Activated CD4-positive, alpha-beta T cell treated with anti-CD3 and anti-CD28 coated beads, Interleukin-2, amount 50 U/mL, for 24 hours (primary cell): ENCODE results near the gene FLRT3.

Source experiments
- DNase-seq, 2 donors: peaks; one replicate each; pipeline ENCODE4 v3.0.0-alpha.2; 2020; ENCODE audit warnings: low read depth in 1 of 2, low spot score in 1 of 2

Gene FLRT3

DNA sequence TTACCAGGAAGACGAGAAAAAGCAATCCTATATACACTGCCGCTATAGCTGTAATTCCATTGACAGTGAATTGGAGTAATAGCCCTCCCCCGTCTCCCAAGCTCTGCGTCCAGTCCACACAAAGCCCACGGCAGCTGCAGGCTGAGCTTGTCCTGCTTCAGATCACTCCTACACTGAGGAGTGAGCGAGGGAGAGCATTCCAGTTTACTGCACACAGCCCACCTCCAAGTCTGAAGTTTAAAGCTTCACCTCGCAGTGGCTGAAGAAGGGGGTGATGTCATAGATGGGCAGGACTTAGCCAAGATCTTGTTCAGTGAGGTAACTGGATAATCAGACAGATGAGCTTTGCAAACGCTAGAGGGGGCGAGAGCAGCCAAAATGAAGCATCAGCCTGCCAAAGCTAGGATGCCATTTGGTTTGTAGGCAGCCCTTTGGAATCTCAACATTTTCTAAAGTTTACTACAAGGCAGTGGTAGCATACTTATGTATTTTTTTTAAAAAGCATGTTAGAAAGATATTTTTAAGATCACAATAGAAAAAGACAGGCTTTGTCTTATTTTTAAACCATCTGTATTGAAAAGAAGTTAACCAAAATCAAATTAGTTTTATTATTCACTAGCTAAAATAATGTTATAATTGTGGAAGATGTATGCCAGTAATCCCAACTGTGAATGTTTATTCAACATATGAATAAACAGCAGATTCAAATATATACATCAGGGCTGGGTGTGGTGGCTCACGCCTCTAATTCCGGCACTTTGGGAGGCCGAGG is at the start of gene FLRT3:
Gene FLRT3 (minus strand): TSS at position 213 of the 772 bp plus-strand sequence. CDS start 10,106 bp downstream, outside the sequence.
- no peak for DNase-seq

- no peak for DNase-seq
Measured at GRCh38 chr20:14386726-14387125, 49.3 kb upstream of the FLRT3 start.

GRCh38 chr20:14385176-14385740 is 47.8 kb upstream of the FLRT3 start:
- DNase-seq = no peak

DNA sequence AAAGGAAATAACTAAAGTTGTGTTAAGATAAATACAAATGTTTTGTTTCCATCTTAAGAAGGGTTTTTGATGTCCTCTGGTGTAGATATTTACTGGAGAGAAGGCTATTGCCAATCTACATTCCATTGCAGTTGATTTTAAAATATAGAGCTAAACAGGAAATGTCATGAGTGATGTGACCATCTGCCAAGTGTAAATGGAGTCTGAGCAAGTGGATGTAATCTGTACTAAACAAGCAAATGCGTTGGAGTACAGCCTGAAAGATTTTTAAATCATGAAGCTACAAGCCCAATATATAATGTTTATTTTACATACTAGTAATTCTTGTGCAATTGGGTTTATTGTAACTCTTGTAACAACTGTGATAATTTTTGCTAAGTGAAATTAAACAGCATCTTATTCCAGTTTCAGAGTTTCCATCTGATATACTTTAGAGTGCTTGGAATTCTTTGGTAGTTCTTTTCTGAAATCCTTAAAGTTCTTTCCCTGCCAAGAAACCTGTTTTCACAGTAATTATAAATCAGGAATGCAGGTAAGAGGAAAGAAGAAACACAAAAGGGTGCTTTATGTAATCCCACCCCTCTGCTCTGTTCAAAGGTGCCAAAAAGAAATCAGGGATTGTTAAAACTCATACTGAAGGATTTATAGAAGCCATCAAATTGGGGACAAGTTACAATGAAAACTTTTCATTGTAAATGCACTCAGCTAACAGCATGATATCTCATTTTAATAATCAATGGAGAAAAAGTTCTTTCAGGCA is 47.2 kb upstream of the FLRT3 start:
- no peak for DNase-seq

GRCh38 chr20:14383335-14383734 is 45.9 kb upstream of the FLRT3 start:
- no peak for DNase-seq

GRCh38 chr20:14378326-14378725 is 40.9 kb upstream of the FLRT3 start:
- no peak for DNase-seq

DNA sequence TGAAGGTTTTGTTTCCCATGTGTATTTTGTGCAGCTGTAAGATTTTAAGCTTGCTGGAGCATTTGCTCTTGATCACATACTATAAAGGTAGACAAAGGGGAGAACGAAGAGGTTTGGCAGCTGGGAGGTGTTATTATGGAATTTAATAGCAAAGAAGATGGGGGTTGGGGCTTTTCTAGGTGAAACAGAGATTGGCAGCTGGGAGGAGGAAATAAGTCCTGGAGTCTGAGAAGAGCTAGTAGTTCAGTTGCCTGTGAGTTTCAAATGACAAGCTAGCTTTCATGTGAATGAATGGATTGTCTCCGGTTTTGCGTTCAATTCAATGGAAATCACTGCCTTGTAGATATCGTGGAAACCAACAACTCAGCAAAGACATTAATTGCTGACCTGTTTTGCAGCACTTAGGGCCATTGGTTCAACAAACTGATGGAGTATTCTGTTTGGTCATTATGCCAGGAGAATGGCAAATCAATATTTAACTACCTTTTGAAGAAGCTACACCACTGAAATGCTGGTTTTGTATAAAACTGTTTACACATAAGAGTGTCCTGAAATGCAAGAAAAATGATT is 38.1 kb upstream of the FLRT3 start:
- DNase-seq = no peak

GRCh38 chr20:14374196-14374595 is 36.8 kb upstream of the FLRT3 start:
- no peak for DNase-seq

GRCh38 chr20:14361509-14362345 is 24.3 kb upstream of the FLRT3 start:
- no peak for DNase-seq

- no peak for DNase-seq
Measured at GRCh38 chr20:14360416-14360815, 23.0 kb upstream of the FLRT3 start.

DNA sequence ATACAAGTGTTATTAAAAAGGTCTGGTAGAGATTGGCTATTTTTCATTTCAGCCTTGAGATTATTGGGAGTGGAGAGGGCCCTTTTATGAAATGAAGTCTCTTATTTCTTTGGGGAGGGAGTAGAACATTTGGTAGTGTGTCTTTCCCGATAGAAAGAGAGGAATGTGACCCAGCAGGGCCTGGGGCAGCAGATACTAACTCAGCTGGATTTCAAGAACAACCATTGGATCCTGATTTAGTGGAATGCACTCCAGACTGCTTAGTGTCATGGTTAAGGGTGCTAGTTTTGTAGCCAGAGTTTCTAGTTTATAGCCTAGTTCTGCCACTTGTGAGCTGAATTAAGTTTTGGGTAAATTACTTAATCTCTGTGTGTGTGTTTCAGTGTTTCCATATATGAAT is 18.4 kb upstream of the FLRT3 start:
- DNase-seq = no peak

GRCh38 chr20:14344746-14345145 is 7.3 kb upstream of the FLRT3 start:
- no peak for DNase-seq

- DNase-seq = no peak
Measured at GRCh38 chr20:14343491-14344065, 6.2 kb upstream of the FLRT3 start.

GRCh38 chr20:14342918-14343317 is 5.5 kb upstream of the FLRT3 start:
- DNase-seq = no peak

DNA sequence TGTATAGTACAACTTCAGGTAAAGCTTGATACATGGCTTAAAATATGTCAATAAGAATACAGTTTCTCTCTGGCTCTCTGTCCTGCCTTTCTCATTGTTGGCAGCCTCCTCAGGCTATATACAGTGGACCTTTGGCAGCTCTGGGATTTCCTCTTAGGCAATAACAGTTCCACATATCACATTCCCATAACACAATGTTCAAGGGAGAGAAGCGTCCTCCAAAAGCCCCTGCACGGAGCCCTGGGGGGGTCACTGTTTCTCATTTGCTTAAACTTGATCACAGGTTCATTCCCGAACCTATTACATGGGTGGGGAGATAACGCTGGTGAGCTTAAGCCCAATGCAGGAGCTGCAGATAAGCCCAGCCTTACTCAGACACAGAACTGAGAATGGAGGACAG is 4.4 kb upstream of the FLRT3 start:
- no peak for DNase-seq

- no peak for DNase-seq
Measured at GRCh38 chr20:14336686-14337085, 726 bp downstream of the FLRT3 start.

GRCh38 chr20:14335052-14335451 is 2.4 kb downstream of the FLRT3 start:
- no peak for DNase-seq

- no peak for DNase-seq
Measured at GRCh38 chr20:14334306-14334930, 3.0 kb downstream of the FLRT3 start.

GRCh38 chr20:14333721-14334120 is 3.7 kb downstream of the FLRT3 start:
- no peak for DNase-seq

GRCh38 chr20:14332866-14333265 is 4.5 kb downstream of the FLRT3 start:
- DNase-seq = no peak
